SK-N-SH (cell line): ENCODE measurements around the gene TAS2R38. TPM values are rescaled to one million over a fixed set of nuclear protein-coding genes. Genes with fewer than 3 reads are reported as not detected.

ENCODE experiments used
- CTCF ChIA-PET: fragments of 300-600, 350-600 bp; formaldehyde crosslinking; extraction: SDS; loops from one replicate; lab custom pipeline; 2021; lab: Yijun Ruan, JAX
- POLR2A ChIA-PET: fragments of 350-600 bp; sonication (Branson Sonifier 250); formaldehyde crosslinking; extraction: SDS; loops from one replicate; lab custom pipeline; 2020; ENCODE audit warnings: antibody characterized with exemption, inconsistent platforms; lab: Yijun Ruan, JAX
- DNase-seq: peaks from one replicate; pipeline ENCODE4 v3.0.0; 2012
- H2AFZ ChIP-seq: fragments of 200-600 bp; sonication (generic); 2 replicates; pipeline ENCODE4 v1.8.1; 2016; ENCODE audit warnings: antibody characterized with exemption, mild to moderate bottlenecking, low read depth
- H3F3A ChIP-seq: fragments of 200-600 bp; sonication (generic); replicated peaks from 2 replicates; pipeline ENCODE3; 2016; ENCODE audit warnings: antibody characterized with exemption, mild to moderate bottlenecking; ENCODE audit not compliant: insufficient read depth
- H3K27ac ChIP-seq, 2 experiments: fragments of 200-500 bp in 1 of 2; fragments of 200-600 bp in 1 of 2; sonication (Bioruptor generic) in 1 of 2; sonication (generic), shearing (Covaris generic) in 1 of 2; 2 replicates each; pipeline versions ENCODE4 v1.5.1 to v1.6.1; 2014 to 2016; ENCODE audit warnings: low read depth in 2 of 2, inconsistent platforms in 1 of 2, low read length in 1 of 2, mild to moderate bottlenecking in 1 of 2, mixed read lengths in 1 of 2
- H3K27me3 ChIP-seq: fragments of 200-600 bp; sonication (generic), shearing (Covaris generic); 2 replicates; pipeline ENCODE4 v1.6.1; 2016; ENCODE audit warnings: mixed run types; ENCODE audit not compliant: insufficient read depth
- H3K36me3 ChIP-seq, 2 experiments: fragments of 200-500 bp in 1 of 2; fragments of 200-600 bp in 1 of 2; sonication (Bioruptor generic) in 1 of 2; sonication (generic) in 1 of 2; replicated peaks in 1 of 2; 2 replicates each; pipeline versions ENCODE3 to v1.5.1; 2014 to 2016; ENCODE audit warnings: low read length in 1 of 2, mild to moderate bottlenecking in 1 of 2; ENCODE audit not compliant: insufficient read depth in 2 of 2, control insufficient read depth in 1 of 2
- H3K4me1 ChIP-seq, 2 experiments: fragments of 200-500 bp in 1 of 2; fragments of 200-600 bp in 1 of 2; sonication (Bioruptor generic) in 1 of 2; sonication (generic), shearing (Covaris generic) in 1 of 2; 2 replicates each; pipeline versions ENCODE4 v1.5.1 to v1.6.1; 2014 to 2016; ENCODE audit warnings: low read depth in 1 of 2, low read length in 1 of 2, mixed run types in 1 of 2; ENCODE audit not compliant: insufficient read depth in 2 of 2, control insufficient read depth in 1 of 2
- H3K4me2 ChIP-seq: fragments of 200-600 bp; sonication (generic), shearing (Covaris generic); 2 replicates; pipeline ENCODE4 v1.6.1; 2017; ENCODE audit warnings: mixed run types
- H3K4me3 ChIP-seq, 2 experiments: fragments of 200-500 bp in 1 of 2; fragments of 200-600 bp in 1 of 2; sonication (Bioruptor generic) in 1 of 2; sonication (generic), shearing (Covaris generic) in 1 of 2; 2 replicates each; pipeline versions ENCODE4 v1.5.1 to v1.8.1; 2014 to 2016; ENCODE audit warnings: low read depth in 2 of 2, inconsistent platforms in 1 of 2, low read length in 1 of 2, mild to moderate bottlenecking in 1 of 2, mixed read lengths in 1 of 2, moderate library complexity in 1 of 2
- H3K79me2 ChIP-seq: fragments of 200-600 bp; sonication (generic); 2 replicates; pipeline ENCODE4 v1.8.1; 2017; ENCODE audit warnings: mild to moderate bottlenecking; ENCODE audit not compliant: insufficient read depth
- H3K9ac ChIP-seq: fragments of 200-600 bp; sonication (generic); 2 replicates; pipeline ENCODE4 v1.6.1; 2017; ENCODE audit warnings: mixed run types
- H3K9me2 ChIP-seq: fragments of 200-600 bp; sonication (generic); 2 replicates; pipeline ENCODE4 v1.6.1; 2017; ENCODE audit warnings: mixed run types
- H3K9me3 ChIP-seq: fragments of 200-600 bp; sonication (generic); 2 replicates; pipeline ENCODE4 v1.6.1; 2017; ENCODE audit warnings: mixed run types, mild to moderate bottlenecking, moderate library complexity
- H4K20me1 ChIP-seq: fragments of 200-600 bp; sonication (generic); 2 replicates; pipeline ENCODE4 v1.6.1; 2017; ENCODE audit warnings: mild to moderate bottlenecking, mixed run types; ENCODE audit not compliant: insufficient read depth
- CHD2 ChIP-seq: fragments of 150-350 bp; IDR thresholded peaks from 2 replicates; pipeline ENCODE4 v1.6.1; 2018; ENCODE audit warnings: low read length; ENCODE audit not compliant: partially characterized antibody
- CTCF ChIP-seq: fragments of 200-600 bp; sonication (generic); IDR thresholded peaks from 2 replicates; pipeline ENCODE4 v1.6.1; 2017; ENCODE audit warnings: antibody characterized with exemption, mild to moderate bottlenecking, moderate library complexity
- EP300 ChIP-seq, 2 experiments: IDR thresholded peaks; 2 replicates each; pipeline versions ENCODE4 v1.4.0 to v1.6.1; 2012; ENCODE audit warnings: borderline replicate concordance in 1 of 2, low read depth in 1 of 2, low read length in 1 of 2
- FOXM1 ChIP-seq: IDR thresholded peaks from 2 replicates; pipeline ENCODE4 v1.4.0; 2012; ENCODE audit warnings: low read depth, mild to moderate bottlenecking
- JUND ChIP-seq: IDR thresholded peaks from 2 replicates; pipeline ENCODE4 v1.4.0; 2012
- MXI1 ChIP-seq: IDR thresholded peaks from 2 replicates; pipeline ENCODE4 v1.6.1; 2012; ENCODE audit warnings: mild to moderate bottlenecking, low read depth, low read length, improper control_type of control experiment
- NFIC ChIP-seq: IDR thresholded peaks from 2 replicates; pipeline ENCODE4 v1.4.0; 2012; ENCODE audit warnings: borderline replicate concordance
- POLR2AphosphoS5 ChIP-seq: IDR thresholded peaks from 2 replicates; pipeline ENCODE4 v1.6.1; 2012; ENCODE audit warnings: low read depth, low read length
- RAD21 ChIP-seq: IDR thresholded peaks from 2 replicates; pipeline ENCODE4 v1.6.1; 2012; ENCODE audit warnings: mild to moderate bottlenecking, low read length
- RCOR1 ChIP-seq: fragments of 150-350 bp; IDR thresholded peaks from 2 replicates; pipeline ENCODE4 v1.6.1; 2017; ENCODE audit warnings: antibody characterized with exemption, low read length
- RFX5 ChIP-seq: IDR thresholded peaks from 2 replicates; pipeline ENCODE4 v1.6.1; 2012; ENCODE audit warnings: mild to moderate bottlenecking, improper control_type of control experiment, low read length
- RXRA ChIP-seq: IDR thresholded peaks from 2 replicates; pipeline ENCODE4 v1.4.0; 2012; ENCODE audit warnings: low read depth, mild to moderate bottlenecking, borderline replicate concordance
- SIN3A ChIP-seq: IDR thresholded peaks from 2 replicates; pipeline ENCODE4 v1.6.1; 2012; ENCODE audit warnings: low read depth, mild to moderate bottlenecking, low read length, moderate library complexity, borderline replicate concordance
- SMC3 ChIP-seq: IDR thresholded peaks from 2 replicates; pipeline ENCODE4 v1.6.1; 2012; ENCODE audit warnings: low read depth, low read length, improper control_type of control experiment
- TAF1 ChIP-seq: IDR thresholded peaks from 2 replicates; pipeline ENCODE4 v1.6.1; 2012; ENCODE audit warnings: low read depth, mild to moderate bottlenecking, low read length, moderate library complexity, borderline replicate concordance
- TCF12 ChIP-seq: IDR thresholded peaks from 2 replicates; pipeline ENCODE4 v1.4.0; 2012
- TEAD4 ChIP-seq: IDR thresholded peaks from 2 replicates; pipeline ENCODE4 v1.4.0; 2012; ENCODE audit warnings: mild to moderate bottlenecking, borderline replicate concordance; ENCODE audit not compliant: insufficient read depth
- WGBS: methylation state at CpG from one replicate; pipeline ENCODE4 v1.1.6; 2017; ENCODE audit warnings: low lambda C conversion rate; 5-methylcytosine and 5-hydroxymethylcytosine counted together
- polyA plus RNA-seq, 3 experiments: library from polyadenylated mRNA; depleted of rRNA; stranded (reverse); fragments of >200 nt; gene quantifications; 2 replicates each; pipeline ENCODE4 v1.2.3, GENCODE V29; 2012
- TF ChIP-seq, protein P1 (sequence below): IDR thresholded peaks from 2 replicates; pipeline ENCODE4; 2012
- TF ChIP-seq, protein P2 (sequence below): IDR thresholded peaks from 2 replicates; pipeline ENCODE4 v1.4.0; 2012; ENCODE audit warnings: low read depth, borderline replicate concordance

The TAS2R38 gene
- polyA plus RNA-seq, 1 of the 3 experiments (the other 2 are of a cell fraction): 0.23 TPM

GRCh38 chr7:141974831-141975230 is 1.3 kb upstream of the TAS2R38 start:
- Histone ChIP-seq H3K9me3 (no peaks in the 10 kb centered on the region), H3K27ac (no peak overlapping the region), H3K9ac (no peak overlapping the region), H3K9me2 (0 out of 2 replicates have a peak, but pooled peaks cover 4% of the 10 kb centered on the region), H3K27me3 (peaks cover 11% of the 10 kb centered on the region; the same call in 1 of the 2 replicates), H3K36me3 (no peaks in the 10 kb centered on the region), H3F3A (no peaks in the 10 kb centered on the region), H3K4me2 (no peak overlapping the region), H3K79me2 (no peaks in the 10 kb centered on the region), H2AFZ (no peak overlapping the region), H4K20me1 (no peaks in the 10 kb centered on the region), H3K4me1 (peaks cover 4% of the 10 kb centered on the region in 2 experiments; a peak in 1 of 4 replicates), H3K4me3 (no peak overlapping the region)
- ChIA-PET CTCF (interaction anchor here (0.8 to 4.7 kb wide), 8 partner anchors 9 to 404 kb away, joined by 3 to 43 read pairs (median 10); no protein-coding TSS in a partner anchor), POLR2A (no interaction called here)
- 14% methylated on average over 2 of the region's 2 CpGs for WGBS
- DNase-seq: no peak
- TF ChIP-seq TEAD4: no peak
- TF ChIP-seq, protein P1, sequence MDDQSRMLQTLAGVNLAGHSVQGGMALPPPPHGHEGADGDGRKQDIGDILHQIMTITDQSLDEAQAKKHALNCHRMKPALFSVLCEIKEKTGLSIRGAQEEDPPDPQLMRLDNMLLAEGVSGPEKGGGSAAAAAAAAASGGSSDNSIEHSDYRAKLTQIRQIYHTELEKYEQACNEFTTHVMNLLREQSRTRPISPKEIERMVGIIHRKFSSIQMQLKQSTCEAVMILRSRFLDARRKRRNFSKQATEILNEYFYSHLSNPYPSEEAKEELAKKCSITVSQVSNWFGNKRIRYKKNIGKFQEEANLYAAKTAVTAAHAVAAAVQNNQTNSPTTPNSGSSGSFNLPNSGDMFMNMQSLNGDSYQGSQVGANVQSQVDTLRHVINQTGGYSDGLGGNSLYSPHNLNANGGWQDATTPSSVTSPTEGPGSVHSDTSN: no peak
- TF ChIP-seq RAD21: peak; percentile 51
- TF ChIP-seq NFIC: no peak
- no peak for TF ChIP-seq RFX5
- no peak for TF ChIP-seq RCOR1
- TF ChIP-seq SMC3: peak; percentile 49
- no peak for TF ChIP-seq TAF1
- peak; percentile 66 for TF ChIP-seq CTCF
- no peak for TF ChIP-seq RXRA
- TF ChIP-seq SIN3A: no peak
- TF ChIP-seq TCF12: no peak

DNA sequence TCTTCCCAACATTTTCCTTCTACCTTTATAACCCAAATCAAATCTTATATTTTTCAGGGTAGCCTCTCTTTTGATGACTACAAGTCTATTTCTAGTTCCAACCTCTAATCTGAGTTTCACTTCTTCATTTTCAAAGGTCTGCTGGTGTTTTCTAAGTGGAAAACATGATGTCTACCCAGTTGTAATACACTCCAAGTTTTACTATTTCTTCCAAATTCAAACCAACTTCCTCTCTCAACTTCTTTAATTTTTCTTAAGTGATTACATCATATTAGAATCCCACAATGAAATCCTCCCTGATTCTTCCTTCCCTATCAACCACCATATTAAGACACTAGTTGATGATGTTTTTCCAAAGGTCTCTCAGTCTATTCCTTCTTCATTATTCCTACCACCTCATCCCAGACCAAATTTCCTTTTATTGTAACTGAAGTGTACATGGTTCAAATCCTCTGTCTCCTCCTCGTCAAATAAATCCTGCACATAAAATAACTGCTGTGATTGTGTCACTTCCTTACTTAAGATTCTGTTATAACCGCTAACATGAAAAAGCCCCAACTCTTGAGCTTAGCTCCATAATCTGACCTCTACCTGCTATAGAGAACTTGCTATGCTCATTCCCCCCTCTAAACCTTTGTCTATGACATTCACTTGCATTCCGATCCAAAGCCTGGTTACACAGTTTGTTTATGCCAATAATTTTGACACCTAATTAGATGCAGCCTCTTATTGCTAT is 12.7 kb downstream of the TAS2R38 start:
- no peak overlapping the region for H3K27ac ChIP-seq
- no peaks in the 10 kb centered on the region for H3K79me2 ChIP-seq
- no peak overlapping the region for H3K9ac ChIP-seq
- H3K4me3 ChIP-seq: no peak overlapping the region
- 15% methylated on average over 3 of the region's 3 CpGs for WGBS
- H3F3A ChIP-seq: no peaks in the 10 kb centered on the region
- no peaks in the 10 kb centered on the region for H3K9me2 ChIP-seq
- no peaks in the 10 kb centered on the region for H3K9me3 ChIP-seq
- no peak for DNase-seq
- H3K27me3 ChIP-seq: peaks cover 8% of the 10 kb centered on the region; the same call in 1 of the 2 replicates
- CTCF ChIA-PET: interaction anchor here (4.0 kb wide), 1 partner anchor 16 kb away, joined by 17 read pairs; no protein-coding TSS in a partner anchor
- POLR2A ChIA-PET: no interaction called here
- H3K36me3 ChIP-seq: no peaks in the 10 kb centered on the region
- no peak for TF ChIP-seq EP300 (IDR thresholded peaks at IDR 0.05; ENCODE audit: borderline replicate concordance in 1 of 2, low read depth in 1 of 2, low read length in 1 of 2)
- no peak for TF ChIP-seq JUND
- no peak for TF ChIP-seq POLR2AphosphoS5
- TF ChIP-seq MXI1: no peak
- TF ChIP-seq CHD2: no peak
- TF ChIP-seq FOXM1: no peak
- TF ChIP-seq, protein P2, sequence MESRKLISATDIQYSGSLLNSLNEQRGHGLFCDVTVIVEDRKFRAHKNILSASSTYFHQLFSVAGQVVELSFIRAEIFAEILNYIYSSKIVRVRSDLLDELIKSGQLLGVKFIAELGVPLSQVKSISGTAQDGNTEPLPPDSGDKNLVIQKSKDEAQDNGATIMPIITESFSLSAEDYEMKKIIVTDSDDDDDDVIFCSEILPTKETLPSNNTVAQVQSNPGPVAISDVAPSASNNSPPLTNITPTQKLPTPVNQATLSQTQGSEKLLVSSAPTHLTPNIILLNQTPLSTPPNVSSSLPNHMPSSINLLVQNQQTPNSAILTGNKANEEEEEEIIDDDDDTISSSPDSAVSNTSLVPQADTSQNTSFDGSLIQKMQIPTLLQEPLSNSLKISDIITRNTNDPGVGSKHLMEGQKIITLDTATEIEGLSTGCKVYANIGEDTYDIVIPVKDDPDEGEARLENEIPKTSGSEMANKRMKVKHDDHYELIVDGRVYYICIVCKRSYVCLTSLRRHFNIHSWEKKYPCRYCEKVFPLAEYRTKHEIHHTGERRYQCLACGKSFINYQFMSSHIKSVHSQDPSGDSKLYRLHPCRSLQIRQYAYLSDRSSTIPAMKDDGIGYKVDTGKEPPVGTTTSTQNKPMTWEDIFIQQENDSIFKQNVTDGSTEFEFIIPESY: no peak
- no peak for TF ChIP-seq TCF12
- H3K4me2 ChIP-seq: no peak overlapping the region
- H3K4me1 ChIP-seq: no peaks in the 10 kb centered on the region
- H2AFZ ChIP-seq: no peak overlapping the region
- H4K20me1 ChIP-seq: no peaks in the 10 kb centered on the region
